Stimulated activated CD8-positive, alpha-beta memory T cell treated with anti-CD3 and anti-CD28 coated beads, Interleukin-7, amount 100 ng/mL, for 48 hours (primary cell): Measurements from ENCODE around the gene GFM2.
A peak's percentile ranks its signal among the peaks of the same experiment; 100 is the strongest.
"Not testable (repeated sequence)": the region's sequence is repeated elsewhere in the genome, so short reads cannot be mapped to it uniquely, and the experiment has no call there.

ENCODE experiments used
- DNase-seq, 2 donors: peaks; one replicate each; pipeline ENCODE4 v3.0.0-alpha.2; 2020; ENCODE audit warnings: low read depth in 1 of 2; ENCODE audit errors: extremely low read depth in 1 of 2

The GFM2 gene, protein sequence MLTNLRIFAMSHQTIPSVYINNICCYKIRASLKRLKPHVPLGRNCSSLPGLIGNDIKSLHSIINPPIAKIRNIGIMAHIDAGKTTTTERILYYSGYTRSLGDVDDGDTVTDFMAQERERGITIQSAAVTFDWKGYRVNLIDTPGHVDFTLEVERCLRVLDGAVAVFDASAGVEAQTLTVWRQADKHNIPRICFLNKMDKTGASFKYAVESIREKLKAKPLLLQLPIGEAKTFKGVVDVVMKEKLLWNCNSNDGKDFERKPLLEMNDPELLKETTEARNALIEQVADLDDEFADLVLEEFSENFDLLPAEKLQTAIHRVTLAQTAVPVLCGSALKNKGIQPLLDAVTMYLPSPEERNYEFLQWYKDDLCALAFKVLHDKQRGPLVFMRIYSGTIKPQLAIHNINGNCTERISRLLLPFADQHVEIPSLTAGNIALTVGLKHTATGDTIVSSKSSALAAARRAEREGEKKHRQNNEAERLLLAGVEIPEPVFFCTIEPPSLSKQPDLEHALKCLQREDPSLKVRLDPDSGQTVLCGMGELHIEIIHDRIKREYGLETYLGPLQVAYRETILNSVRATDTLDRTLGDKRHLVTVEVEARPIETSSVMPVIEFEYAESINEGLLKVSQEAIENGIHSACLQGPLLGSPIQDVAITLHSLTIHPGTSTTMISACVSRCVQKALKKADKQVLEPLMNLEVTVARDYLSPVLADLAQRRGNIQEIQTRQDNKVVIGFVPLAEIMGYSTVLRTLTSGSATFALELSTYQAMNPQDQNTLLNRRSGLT

DNA sequence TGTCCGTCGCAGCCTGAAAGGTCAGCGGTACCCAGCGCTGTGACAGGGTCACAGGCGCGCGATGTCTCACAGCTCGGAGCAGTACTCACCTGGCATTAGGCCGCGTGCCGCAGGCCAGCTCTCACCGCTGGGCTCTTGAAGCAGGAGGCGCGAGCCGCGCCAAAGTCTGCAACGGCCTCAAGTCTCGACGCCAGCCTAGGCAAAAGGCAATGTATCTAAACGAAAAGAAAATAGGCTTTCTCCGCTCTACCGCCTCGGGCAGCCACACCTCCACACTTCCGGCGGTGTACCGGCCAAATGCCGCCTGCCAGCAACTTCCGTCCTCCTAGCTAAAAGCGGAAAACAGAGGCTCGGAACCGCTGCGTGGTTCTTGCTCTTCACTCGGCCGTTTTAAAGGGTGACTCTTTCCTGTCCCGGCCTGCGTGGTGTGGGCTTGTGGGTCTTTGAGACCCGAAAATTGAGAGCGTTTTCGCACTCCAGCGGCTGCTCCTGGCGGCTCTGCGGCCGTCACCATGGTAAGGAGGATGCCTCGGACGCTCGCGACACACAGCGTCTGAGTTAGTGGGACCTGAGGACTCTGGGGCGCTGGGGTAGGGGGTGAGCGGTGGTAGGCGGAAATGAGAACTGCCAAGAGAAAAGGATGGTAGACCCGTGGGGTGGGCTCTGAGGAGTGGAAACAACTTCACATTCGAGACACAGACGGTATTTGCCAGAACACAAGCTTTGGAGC is at the start of gene GFM2, which contains the start of gene NSA2:
Gene GFM2 (minus strand): TSS at position 269 of the 730 bp plus-strand sequence. CDS start 3,375 bp downstream, outside the sequence.
Gene NSA2 (plus strand): TSS at position 401 of the 730 bp plus-strand sequence. CDS start 112 bp downstream, at position 513.
- DNase-seq: peak; percentile 81 to 87

DNA sequence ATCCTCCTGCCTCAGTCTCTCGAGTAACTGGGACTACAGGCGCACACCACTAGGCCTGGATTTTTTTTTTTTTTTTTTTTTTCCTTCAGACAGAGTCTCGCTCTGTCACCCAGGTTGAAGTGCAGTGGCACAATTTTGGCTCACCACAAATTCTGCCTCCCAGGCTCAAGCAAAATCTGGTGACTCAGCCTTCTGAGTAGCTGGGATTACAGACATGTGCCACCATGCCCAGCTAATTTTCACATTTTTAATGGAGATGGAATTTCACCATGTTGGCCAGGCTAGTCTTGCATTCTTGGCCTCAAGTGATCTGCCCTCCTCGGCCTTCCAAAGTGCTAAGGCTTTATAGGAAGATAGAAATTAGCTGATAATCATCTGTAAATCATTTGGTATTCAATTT is 44.0 kb upstream of the GFM2 start:
- DNase-seq: no peak

DNA sequence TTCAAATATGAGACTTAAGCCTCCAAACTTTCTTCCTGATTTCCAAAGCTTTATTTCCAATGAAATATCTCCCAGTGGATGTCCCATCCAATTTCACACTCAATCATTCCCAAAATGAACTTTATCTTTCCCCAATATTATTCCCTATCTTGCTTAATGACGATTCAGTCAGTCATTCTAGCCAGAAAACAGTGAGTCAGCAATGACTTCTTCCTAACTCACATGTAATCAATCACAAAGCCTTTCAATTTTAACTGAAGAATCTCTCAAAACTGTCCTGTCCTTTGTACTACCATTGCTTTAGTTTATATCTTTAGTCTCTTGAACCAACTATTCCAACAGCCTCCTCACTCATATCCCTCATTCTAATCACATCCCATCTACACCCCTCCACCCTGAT is 35.0 kb upstream of the GFM2 start:
- DNase-seq: no peak

GRCh38 chr5:74801197-74801596 is 34.3 kb upstream of the GFM2 start:
- DNase-seq: no peak

- no peak for DNase-seq
Observed at GRCh38 chr5:74798977-74799911, 32.3 kb upstream of the GFM2 start.

DNA sequence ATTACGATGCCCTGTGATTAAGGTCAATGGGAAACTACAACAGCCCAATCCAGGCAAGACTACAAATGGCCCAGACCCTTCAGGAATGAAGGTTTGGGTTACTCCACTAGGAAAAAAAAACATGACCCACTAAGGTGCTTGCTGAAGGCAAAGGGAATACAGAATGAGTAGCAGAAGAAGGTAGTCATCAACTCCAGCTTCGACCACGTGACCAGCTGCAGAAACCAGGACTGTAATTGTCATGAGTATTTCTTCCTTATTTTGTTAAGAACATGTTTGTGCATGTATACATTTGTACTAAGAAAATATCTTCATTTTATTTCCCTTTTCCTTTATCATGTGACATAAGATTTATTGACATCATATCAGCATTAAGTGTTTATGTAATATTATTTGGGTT is 24.8 kb upstream of the GFM2 start:
- not testable (repeated sequence) for DNase-seq

GRCh38 chr5:74787424-74787823 is 20.5 kb upstream of the GFM2 start:
- no peak for DNase-seq

- DNase-seq: no peak
Observed at GRCh38 chr5:74786851-74787250, 19.9 kb upstream of the GFM2 start.

- no peak for DNase-seq
Observed at GRCh38 chr5:74778609-74779008, 11.7 kb upstream of the GFM2 start.

DNA sequence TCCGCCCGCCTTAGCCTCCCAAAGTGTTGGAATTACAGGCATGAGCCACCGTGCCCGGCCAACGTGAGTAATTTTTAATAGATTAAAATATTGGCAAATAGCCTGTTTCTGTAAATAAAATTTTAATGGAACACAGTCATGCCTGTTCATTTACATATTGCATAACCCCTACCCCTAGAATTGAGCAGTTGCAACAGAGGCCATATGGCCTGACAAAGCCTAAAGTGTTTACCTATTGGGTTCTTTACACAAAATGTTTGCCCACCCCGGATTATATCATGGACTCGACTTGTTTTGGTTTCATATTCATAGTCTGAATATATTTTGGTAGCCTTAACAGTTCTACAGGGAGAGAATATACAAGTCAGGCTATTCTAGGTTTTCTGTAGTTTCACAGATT is 5.4 kb upstream of the GFM2 start:
- DNase-seq: no peak

- no peak for DNase-seq
Observed at GRCh38 chr5:74767579-74767913, 629 bp upstream of the GFM2 start.

GRCh38 chr5:74766418-74766848 is 484 bp downstream of the GFM2 start:
- no peak for DNase-seq

GRCh38 chr5:74765929-74766328 is 988 bp downstream of the GFM2 start:
- DNase-seq: no peak

DNA sequence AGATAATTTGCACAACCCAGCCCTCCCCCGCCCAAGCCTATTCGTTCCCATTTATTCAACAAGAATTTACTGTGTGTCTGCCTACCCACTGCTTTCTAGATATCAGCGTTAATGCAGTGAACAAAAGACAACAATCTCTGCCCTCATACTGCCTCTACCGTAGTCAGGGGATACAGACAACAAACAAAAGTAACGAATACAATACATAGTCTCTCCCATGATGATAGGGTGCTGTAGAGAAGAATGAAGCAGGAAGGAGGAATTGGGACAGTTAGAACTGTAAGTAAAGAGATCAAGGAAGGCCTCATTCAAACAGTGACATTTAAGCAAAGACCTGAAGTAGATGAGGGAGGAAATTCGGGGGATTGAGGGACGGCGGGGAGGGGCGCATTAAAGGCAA is 1.7 kb downstream of the GFM2 start:
- DNase-seq: no peak

GRCh38 chr5:74763504-74763903 is 3.4 kb downstream of the GFM2 start:
- no peak for DNase-seq

GRCh38 chr5:74762599-74762998 is 4.3 kb downstream of the GFM2 start:
- DNase-seq: peak in 1 of 2 donors; percentile 36

- DNase-seq: no peak
Observed at GRCh38 chr5:74761241-74761640, 5.7 kb downstream of the GFM2 start.

DNA sequence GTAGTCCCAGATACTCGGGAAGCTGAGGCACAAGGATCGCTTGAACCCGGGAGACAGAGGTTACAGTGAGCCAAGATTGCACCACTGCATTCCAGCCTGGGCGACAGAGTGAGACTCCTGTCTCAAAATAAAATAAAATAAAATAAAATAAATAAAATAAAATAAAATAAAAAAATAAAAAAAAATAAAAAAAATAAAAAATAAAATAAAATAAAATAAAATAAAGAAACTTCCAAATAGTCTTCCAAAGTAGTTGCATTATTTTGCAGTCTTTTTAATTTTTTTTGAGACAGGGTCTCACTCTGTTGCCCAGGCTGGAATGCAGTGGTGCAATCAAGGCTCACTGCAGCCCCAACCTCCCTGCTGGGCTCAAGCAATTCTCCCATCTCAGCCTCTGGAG is 18.2 kb downstream of the GFM2 start:
- not testable (repeated sequence) for DNase-seq

- DNase-seq: no peak
Observed at GRCh38 chr5:74738406-74738805, 28.5 kb downstream of the GFM2 start.

DNA sequence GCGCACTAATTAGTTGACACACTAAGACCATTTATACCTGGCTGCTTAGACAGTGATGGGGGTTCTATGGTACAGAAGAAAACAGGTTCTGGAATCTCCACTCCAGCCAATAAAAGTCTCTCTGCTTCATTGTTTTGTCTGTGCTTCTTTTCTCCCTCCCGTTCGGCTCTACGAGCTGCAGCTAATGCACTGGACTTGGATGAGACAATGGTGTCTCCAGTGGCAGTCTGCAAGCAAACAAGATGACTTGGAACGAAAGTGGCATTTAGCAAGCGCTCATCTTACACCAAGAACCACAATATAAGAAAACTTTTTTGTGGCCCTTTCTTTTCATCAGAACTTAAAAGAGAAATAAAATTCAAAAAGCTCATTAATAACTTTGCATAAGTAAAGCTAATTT is 30.2 kb downstream of the GFM2 start:
- DNase-seq: no peak
